Left lung (tissue), 8 donors: ENCODE results near the gene WDR31. TPM values are rescaled to one million over a fixed set of nuclear protein-coding genes. Genes with fewer than 3 reads are reported as not detected.

Source experiments
- polyA plus RNA-seq, 6 donors: library from polyadenylated mRNA; unstranded; fragments of 120-200 nt; gene quantifications; one replicate each; pipeline ENCODE4 v1.2.1, GENCODE V29; 2013; ENCODE audit not compliant: insufficient read length in 6 of 6
- total RNA-seq, 2 donors: library from RNA; stranded (reverse); fragmentation: NEBNext Ultra II Directional; extraction: Animal tissue kit (Norgen Biotek cat#: 25700); gene quantifications; one replicate each; pipeline ENCODE4 v1.2.1, GENCODE V29; 2021
- donor health status: DM: no; HTN: yes; CAD: no.
- donor health status: DM: no; HTN: no; CAD: no.

WDR31 gene
- total and polyA plus RNA-seq, 8 donors = 3.5 to 8.0 (median 6.3) TPM

Other genes starting within 250 kb of the WDR31 start
- gene SLC31A2, start 189.3 kb downstream of the WDR31 start, total RNA-seq = 10 to 100 TPM; 22.0 to 39.3 TPM
- gene SLC31A2, start 189.3 kb downstream of the WDR31 start, polyA plus RNA-seq = 1 to 10 TPM; 2.4 to 3.4 (median 2.7) TPM
- 10 to 100 TPM; 35.7 to 55.3 TPM for gene FKBP15, start 119.0 kb downstream of the WDR31 start, total RNA-seq
- 10 to 100 TPM; 30.4 to 36.5 (median 32.0) TPM for gene FKBP15, start 119.0 kb downstream of the WDR31 start, polyA plus RNA-seq
- gene SLC31A1, start 118.7 kb downstream of the WDR31 start, total RNA-seq = 10 to 100 TPM; 34.7 to 45.0 TPM
- 10 to 100 TPM; 14.8 to 18.2 (median 16.7) TPM for gene SLC31A1, start 118.7 kb downstream of the WDR31 start, polyA plus RNA-seq
- gene CDC26, start 64.7 kb downstream of the WDR31 start, total RNA-seq = 10 to 100 TPM; 27.8 to 32.7 TPM
- 10 to 100 TPM; 29.6 to 37.2 (median 33.0) TPM for gene CDC26, start 64.7 kb downstream of the WDR31 start, polyA plus RNA-seq
- gene PRPF4, start 64.6 kb downstream of the WDR31 start, total RNA-seq = 10 to 100 TPM; 16.6 to 22.4 TPM
- gene PRPF4, start 64.6 kb downstream of the WDR31 start, polyA plus RNA-seq = 10 to 100 TPM; 29.3 to 34.0 (median 30.4) TPM
- not detected for gene RNF183, start 36.9 kb downstream of the WDR31 start, total RNA-seq
- under 1 TPM; 0.30 to 0.73 (median 0.49) TPM for gene RNF183, start 36.9 kb downstream of the WDR31 start, polyA plus RNA-seq
- 10 to 100 TPM; 11.2 to 17.9 TPM for gene BSPRY, start 9.3 kb upstream of the WDR31 start, total RNA-seq
- 1 to 10 TPM; 7.5 to 9.3 (median 7.9) TPM for gene BSPRY, start 9.3 kb upstream of the WDR31 start, polyA plus RNA-seq
- gene HDHD3, start 36.7 kb upstream of the WDR31 start, total RNA-seq = 10 to 100 TPM; 16.6 to 19.9 TPM
- gene HDHD3, start 36.7 kb upstream of the WDR31 start, polyA plus RNA-seq = 10 to 100 TPM; 12.3 to 15.5 (median 14.7) TPM
- 10 to 100 TPM; 36.8 to 48.7 TPM for gene ALAD, start 61.0 kb upstream of the WDR31 start, total RNA-seq
- gene ALAD, start 61.0 kb upstream of the WDR31 start, polyA plus RNA-seq = 10 to 100 TPM; 39.9 to 50.7 (median 44.7) TPM
- gene POLE3, start 70.4 kb upstream of the WDR31 start, total RNA-seq = 10 to 100 TPM; 24.1 to 43.3 TPM
- 10 to 100 TPM; 58.7 to 69.0 (median 66.4) TPM for gene POLE3, start 70.4 kb upstream of the WDR31 start, polyA plus RNA-seq
- gene C9orf43, start 70.5 kb upstream of the WDR31 start, total RNA-seq = under 1 TPM; 0.47 to 0.73 TPM
- gene C9orf43, start 70.5 kb upstream of the WDR31 start, polyA plus RNA-seq = 1 to 10 TPM in 2 of 6 donors, under 1 TPM in 4; 0.53 to 1.2 (median 0.87) TPM
- gene RGS3, start 123.5 kb upstream of the WDR31 start, total RNA-seq = 10 to 100 TPM; 77.8 to 96.9 TPM
- 10 to 100 TPM; 69.6 to 92.4 (median 74.5) TPM for gene RGS3, start 123.5 kb upstream of the WDR31 start, polyA plus RNA-seq